ENCODE measurements around the gene ADIPOR2.

Gene ADIPOR2

DNA sequence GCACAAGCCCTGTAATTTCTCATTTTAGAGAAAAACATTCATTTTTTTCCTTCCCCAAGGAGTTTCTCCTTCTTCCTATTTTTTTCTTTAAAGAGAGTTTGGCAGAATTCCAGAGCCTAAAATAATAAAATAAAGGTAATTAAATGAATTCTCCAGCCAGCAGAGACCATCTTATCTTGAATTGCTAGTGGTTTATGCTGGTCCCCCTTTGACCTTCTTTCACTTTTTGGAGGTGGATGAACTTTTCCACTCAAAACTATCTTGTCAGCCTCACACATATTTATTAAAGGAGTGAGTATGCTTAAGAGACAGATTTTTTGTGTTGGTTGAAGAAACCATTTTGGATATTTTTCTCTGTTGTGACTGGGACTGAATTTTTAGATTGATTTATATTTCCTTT, 47.6 kb downstream of the ADIPOR2 start:
- no peak for DNase-seq

DNA sequence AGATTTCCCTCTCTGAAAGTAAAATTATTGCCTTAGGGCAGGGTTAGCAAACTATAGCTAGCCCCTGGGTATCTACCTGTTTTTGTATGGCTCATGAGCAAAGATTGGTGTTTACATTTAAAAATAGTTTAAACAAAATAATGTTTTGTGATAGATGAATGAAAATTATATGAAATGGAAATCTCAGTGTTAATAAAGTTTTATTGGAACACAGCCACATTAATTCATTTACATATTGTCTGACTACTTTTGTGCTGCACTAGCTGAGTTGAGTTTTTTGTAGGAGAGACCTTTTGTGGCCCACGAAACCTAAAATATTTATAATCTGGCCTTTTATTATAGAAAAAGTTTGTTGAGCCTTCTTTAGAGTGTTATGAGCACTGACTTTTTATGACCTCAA, 48.5 kb downstream of the ADIPOR2 start:
- DNase-seq: no peak

DNA sequence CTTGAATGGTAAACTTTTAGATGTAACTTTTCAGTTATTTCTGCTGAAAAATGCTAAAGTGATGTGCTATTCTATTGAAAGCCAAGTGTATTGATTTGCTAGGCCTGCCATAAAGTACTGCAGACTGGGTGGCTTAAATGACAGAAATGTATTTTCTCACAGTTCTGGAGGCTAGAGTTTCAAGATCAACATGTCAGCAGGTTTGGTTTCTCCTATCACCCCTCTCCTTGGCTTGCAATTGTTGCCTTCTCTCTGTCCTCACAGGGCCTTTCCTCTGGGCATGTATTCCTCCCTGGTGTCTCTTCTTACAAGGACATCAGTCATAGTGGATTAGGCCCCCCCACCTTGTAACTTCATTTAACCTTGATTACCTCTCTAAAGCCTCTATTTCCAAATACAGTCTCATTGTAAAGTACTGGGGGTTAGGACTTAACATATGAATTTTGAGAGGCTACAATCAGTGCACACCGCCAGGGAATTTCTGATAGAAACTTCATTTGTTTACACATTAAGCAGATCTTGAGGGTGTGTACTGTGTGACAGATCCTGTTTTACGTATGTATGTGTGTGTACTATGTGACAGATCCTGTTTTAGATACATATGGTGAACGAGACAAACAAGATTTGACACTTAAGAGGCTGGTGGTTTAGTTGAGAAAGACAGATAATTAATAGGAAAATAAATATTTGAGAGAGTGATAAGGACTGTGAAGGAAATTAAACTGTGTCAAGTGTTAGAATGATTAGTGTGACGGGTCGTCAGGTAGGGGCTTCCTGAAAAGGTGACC, 49.5 kb downstream of the ADIPOR2 start:
- DNase-seq: no peak

DNA sequence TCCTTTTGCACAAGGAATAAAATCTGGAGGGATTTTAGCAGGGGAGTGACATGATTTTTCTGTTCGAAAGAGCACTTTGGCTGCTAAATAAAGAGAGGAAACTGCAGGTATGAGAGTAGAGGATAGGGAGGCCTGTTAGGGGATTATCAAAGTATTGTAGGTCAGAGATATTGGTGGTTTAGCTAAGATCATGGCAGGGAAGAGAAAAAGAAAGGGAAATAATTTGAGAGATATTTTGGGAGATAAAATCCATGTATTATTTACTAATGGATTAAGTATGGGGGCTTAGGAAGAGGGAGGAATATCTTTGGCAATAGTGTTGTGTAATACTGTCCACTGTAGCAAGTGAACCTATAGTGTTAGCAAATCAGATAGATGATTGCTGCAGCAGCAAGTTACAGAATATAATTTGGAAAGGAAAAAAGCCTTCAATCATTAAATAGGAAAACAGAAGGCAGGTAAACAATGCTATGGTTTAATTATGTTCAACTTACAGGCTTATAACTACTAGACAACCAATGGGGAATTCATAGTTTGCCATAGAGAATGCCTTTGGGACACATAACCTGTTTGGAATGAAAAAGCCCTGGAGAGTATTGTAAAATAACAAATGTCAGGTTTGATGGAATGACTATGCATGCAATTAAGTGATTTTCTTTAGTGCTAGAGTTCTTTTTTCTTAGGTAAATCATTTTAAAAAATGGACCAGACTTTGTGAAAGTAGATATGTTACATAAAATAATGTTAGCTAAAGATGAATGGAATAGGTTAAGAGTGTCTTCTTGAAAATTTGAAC, 50.5 kb downstream of the ADIPOR2 start:
- no peak for DNase-seq

DNA sequence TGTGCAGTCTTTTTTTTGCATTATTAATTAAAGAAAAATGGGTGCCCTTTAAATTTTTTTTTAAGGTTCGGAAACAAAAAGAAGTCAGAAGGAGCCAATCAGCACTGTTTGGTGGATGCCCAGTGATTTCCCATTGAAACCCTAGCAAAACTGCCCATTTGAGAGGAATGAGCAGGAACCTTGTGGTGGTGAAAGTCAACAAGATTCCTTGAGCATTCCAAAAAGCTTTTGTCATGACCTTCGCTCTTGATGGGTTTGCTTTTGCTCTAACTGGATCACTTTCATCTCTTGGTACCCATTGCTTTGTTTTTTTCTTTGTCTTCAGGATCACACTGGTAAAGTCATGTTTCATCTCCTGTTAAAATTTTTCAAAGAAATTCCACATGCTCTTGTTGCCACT, 54.1 kb downstream of the ADIPOR2 start:
- DNase-seq: no peak

DNA sequence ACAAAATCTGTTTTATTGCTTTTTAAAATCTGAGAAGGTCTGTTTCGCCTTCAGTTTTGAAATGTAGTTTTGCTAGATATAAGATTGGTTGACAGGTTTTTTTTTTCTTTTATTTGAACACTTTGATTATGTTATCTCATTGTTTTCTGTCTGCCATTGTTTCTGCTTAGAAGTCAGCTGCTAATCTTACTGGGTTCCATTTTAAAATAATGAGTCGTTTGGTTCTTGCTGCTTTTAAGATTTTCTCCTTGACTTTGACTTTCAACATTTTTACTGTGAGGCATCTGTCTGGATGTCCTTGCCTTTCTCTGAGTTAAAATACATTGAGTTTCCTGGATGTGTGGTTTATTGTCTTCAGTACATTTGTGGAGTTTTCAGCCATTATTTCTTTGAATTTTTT, 56.7 kb downstream of the ADIPOR2 start:
- DNase-seq: no peak

DNA sequence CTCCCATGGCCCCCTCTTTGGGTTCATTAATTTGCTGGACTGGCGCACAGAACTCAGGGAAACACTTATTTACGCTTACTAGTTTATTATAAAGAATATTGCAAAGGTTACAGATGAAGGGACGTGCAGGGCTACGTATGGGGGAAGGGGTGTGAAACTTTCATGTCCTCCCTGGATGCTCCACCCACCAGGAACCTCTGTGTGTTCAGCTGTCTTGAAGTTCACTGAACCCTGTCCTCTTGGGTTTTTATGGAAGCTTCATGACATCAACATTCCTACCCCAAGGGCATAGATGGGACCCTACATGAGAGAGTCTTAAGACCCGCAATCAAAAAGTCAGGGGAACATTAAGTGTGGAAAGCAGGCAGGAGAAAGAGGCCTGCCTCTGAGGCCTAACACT, 58.1 kb downstream of the ADIPOR2 start:
- DNase-seq: no peak

DNA sequence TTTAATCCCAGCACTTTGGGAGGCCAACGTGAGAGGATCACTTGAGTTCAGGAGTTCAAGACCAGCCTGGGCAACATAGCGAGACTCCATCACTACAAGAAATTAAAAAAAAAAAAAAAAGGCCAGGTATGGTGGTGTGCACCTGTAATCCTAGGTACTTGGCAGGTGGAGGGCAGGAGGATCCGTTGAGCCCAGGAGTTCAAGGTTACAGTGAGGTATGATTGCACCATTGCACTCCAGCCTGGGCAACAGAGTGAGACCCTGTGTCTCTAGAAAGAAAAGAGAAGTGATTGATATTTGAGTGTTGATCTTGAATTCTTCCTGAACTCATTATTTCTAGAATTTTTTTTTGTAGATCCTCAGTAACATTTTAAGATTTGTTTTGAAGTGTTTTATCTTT, 59.4 kb downstream of the ADIPOR2 start:
- no peak for DNase-seq

DNA sequence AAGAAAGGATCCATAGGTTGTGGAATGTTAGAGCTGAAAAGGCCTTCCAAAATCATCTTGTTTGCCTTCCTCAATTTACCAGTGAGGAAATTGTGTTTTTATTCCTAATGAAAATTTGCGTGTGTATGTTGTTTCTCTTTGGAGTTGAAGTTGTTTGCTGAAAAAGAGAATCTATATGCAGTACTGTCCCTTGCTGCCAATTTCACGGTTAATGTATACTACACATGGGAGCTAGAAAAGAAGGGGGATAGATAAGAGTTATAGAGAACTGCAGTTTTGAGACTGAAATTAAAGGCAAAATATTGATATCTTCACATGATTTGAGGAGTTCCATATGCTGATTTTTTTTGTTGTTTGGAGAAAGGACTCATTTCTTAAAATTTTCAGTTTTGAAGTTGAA, 67.5 kb downstream of the ADIPOR2 start:
- no peak for DNase-seq

DNA sequence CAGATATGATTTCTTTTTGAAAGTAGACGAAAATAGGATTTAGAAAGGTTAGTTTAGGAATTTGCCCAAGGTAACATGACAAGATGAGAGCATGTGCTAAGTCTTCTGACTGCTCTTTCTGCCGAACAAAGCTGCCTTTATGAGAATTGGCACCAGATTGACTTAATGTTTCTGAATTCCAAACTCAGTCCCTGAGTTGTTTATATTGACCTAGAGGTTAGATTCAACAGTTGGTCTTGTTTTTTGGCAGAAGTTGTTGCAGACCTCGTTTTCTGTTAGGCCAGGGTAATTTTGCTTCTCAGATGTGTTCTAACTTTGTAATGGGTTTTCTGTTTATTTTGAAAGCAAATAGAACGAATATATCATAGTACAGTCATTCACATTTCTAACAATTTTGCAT, 68.0 kb downstream of the ADIPOR2 start:
- no peak for DNase-seq

DNA sequence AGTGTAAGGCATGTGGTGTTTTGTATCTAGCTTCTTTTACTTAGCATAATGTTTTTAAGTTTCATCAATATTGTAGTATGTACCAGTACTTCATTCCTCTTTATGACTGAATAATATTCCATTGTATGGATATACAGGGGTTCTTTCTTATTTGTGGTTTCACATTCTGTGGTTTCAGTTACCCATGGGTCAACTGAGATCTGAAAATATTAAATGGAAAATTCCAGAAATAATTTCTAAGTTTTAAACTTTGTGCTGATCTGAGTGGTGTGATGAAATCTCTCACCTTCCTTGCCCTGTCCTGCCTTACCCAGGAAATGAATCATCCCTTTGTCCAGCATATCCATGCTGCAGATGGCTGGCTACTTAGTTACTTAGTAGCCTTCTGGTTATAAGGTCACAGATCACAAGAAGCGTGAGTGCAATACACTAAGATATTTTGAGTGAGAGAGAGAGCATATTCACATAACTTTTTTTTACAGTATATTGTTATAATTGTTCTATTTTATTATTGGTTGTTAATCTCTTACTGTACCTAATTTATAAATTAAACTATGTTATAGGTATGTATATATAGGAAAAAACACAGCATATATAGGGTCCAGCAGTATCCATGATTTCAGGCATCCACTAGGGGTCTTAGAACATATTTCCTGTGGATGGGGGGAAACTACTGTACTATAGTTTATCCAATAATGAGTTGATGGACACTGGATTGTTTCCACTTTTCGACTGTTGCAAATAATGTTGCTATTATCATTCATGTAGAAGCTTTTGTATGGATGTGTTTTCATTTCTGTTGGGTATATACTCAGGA, 69.9 kb downstream of the ADIPOR2 start:
- no peak for DNase-seq

DNA sequence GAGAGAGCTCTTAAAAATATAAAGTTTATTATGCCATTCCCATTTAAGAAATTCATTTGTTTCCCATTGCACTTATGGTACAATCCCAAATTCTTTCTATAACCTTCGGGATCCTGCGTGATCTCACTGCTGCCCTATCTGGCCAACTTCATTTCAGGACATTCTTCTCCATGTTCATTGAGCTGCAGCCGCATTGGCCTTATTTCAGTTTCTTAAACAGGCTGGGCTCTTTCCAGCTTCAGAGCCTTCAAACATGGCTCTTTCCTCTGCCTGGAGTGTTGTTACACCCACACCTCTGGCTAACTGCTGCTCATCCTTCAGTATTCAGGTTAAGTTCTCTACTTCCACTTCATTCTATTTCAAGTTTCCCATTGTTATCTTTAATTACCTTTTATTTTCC, 71.0 kb downstream of the ADIPOR2 start:
- no peak for DNase-seq

DNA sequence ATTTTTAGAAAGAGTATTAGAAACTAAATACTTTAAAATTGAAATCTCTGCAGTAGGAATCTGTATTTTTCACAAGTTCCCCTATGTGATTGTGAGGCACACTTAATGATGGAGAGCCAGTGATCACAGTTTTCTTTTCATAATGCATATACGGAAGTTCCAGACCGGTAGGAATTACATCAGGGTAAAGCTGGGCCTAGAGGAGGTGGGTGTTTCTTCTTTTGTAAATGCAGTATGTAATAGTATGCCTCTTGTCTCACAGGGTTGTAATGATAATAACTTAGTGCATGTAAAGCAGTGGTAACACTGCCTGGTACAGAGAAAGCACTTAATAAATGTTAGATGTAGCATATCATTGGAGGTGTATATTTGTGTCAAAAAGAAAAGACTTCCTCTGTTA, 72.3 kb downstream of the ADIPOR2 start:
- DNase-seq: no peak

DNA sequence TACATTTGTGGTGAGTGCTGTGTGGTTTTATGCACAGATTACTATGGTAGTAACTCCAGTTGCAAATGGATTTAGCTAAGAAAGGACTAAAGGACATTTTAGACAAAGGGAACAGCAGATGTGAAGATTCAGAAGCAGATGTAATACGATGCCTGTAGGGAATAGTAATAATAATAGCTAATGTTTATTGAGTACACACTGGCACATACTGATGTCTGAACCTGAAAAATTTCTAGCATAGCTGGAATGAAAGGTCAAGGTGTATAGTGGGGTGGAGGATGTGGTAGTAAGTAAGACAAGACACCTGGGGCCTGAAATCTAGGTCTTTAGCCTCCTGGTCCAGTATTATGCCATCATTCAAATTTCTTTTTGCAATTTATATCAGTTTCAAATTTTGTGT, 75.2 kb downstream of the ADIPOR2 start:
- no peak for DNase-seq

DNA sequence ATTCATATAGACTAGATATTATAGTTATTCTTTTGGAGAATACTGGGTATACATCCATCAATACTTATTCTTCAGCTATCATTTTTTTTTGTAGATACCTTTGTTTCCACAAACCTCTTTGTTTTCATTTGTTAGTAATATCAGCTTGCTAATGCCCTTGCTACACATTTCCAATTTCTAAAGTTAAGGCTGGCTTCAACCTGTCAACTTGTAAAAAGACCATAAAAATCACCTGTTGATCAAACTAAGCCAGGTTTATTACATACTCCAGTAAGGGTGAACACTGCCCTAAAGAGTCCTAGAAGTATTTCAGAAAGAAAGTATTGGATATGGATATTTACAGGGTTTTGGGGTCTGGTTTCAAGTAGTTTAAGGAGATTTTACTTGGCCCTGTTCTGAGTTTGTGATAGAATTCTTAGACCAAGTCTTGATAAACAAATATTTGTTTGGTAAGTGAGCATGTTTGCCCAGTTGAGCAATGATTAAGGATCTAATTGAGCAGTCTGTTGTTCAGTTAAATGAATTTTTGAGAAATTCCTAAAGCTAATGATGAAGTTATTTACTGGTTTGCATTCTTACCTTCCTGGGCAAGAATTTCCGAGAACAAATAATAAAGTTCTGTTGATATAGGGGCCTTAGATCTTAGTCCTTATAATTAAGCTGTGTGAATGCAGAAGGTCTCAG, 76.7 kb downstream of the ADIPOR2 start:
- DNase-seq: no peak

DNA sequence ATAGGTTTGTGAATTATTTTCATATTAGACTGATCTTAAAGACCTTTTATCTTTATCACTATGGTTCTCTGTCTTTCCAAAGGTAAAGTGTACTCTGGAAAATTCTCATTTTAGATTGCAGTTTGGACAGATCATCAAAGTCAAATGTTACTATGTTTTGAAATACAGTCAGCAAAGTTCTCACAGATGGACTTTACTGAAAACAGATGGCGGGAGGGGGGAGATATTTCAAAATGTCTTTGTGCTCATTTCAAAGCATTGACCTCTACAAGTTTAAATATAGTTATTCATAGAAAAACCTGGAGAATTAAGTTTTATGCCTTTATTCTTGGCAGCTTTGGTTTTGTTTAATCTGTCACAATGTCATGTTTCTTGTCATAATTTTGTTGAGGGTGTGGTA, 77.7 kb downstream of the ADIPOR2 start:
- no peak for DNase-seq

DNA sequence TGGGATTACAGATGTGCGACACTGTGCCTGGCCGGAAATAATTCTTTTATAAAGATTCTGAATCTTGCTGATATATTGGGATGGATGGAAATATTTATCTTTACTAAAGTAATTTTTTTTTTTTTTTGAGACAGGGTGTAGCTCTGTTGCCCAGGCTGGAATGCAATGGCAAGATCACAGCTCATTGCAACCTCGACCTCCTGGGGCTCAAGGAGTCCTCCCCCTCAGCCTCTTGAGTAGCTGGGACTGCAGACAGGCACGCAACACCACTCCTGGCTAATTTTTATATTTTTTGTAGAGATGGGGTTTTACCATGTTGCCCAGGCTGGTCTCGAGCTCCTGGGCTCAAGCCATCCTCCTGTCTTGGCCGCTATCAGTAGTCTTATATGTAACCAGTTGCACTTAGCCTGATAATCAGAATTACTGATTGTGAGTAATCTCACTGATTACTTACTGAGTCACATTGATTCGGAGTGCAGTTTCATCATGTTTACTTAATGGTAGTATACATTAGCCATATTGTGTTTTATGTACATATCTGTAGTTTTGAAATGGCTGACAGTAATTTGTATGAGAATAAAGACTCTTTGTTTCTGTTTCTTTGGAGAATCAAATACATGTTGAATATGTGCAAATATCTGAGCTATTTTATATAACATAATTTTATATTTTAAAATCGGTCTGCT, 79.1 kb downstream of the ADIPOR2 start:
- no peak for DNase-seq

DNA sequence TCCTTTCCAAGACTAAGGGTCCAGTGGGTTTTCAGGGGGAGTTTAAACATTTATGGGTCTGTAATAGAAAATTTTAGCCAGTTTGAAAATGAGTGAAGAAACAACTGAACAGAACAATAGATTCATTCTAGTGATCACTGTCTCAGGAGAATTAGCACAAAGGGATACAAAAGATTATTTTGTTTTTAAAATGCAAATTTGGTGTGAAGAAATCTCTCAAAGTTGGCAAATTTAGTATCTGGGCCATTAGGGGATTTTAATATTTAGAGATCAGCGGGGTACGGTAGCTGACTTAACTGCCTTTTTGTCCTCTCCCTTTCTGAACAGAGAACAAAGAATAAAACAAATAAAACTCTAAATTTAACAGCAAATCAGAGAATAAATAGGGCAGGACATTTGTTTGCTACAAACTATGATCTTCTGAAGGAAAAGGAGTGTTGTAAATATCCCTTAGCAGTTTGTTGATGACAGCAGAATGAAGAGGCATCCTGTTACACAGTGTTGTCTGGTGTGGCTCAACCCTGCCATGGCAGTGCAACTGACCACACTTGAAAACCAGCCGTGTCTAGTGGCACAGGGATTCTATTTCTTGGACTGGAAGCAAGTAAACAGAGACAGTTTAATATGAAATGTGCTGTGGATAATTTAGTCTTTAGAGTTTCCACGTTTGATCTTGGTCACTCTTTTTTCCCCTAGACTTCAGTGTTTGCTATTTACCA, 83.2 kb downstream of the ADIPOR2 start:
- DNase-seq: no peak

DNA sequence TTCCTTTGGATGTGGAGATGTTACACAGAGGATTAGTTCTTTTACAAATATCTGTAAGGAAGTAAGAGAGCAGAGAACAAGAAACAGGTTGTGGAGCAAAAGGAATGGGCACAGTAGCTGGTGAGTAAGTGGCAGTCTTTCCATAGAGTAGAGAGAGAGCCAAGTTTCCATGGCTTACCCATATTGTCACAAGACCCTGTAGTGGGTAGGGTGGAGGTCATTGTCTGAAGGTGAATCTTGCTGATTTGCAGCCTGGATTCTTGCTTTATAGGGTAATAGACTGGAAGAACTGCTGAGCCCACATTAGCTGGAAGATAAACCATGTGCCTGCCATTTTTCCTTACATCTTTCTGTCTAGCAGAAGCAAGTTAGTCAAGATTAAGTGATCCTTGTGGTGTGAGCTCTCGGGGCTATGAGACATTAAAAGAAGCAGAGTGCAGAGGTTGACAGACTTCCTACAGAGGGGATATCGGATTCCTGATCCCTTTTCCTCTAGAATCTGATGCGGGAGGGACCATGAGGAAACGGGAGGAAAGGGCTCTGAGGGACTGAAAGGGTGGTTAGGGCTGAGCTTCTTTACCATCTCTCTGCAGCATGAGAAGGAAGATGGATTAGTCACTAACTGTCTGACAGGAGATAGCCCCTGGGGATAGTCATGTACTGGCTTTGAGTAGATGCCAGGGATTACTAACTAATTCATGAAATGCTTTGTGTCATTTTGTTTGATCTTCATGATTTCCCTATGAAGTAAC, 85.5 kb downstream of the ADIPOR2 start:
- no peak for DNase-seq

DNA sequence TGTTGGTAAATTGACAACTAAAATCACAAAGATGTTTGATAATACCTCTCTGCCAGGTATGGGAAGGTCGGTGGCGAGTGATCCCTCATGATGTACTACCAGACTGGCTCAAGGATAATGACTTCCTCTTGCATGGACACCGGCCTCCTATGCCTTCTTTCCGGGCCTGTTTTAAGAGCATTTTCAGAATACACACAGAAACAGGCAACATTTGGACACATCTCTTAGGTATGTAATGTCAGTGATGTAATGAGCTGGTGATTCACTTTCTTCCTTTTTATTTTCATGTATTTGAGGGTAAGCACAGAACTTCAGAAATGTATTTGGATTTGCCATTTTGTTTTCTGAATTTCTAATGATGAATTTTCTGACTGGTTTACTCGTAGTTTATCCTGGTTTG, 86.9 kb downstream of the ADIPOR2 start:
- DNase-seq: no peak

DNA sequence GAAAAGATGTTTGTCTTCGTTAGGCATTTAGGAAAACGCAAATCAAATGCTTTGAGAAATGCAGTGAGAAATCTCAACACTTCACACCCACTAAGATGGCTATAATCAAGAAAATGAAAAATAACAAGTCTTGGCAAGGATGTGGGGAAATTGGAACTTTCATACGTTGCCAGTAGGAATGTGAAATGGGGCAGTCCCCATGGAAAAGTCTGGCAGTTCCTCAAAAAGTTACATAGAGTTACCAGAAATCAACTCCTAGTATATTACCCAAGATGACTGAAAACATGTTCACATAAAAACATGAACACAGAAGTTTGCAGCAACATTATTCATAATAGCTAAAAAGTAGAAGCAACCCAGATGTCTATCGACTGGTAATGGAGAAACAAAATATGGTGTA, 88.0 kb downstream of the ADIPOR2 start:
- DNase-seq: no peak

Measured in cortex of kidney (tissue), 1 donor.